EL (cell line): ENCODE measurements around the gene ZDHHC18.
A peak's percentile ranks its signal among the peaks of the same experiment; 100 is the strongest.
"Not testable (repeated sequence)": the region's sequence is repeated elsewhere in the genome, so short reads cannot be mapped to it uniquely, and the experiment has no call there.

ENCODE experiments used
- DNase-seq: peaks from one replicate; pipeline ENCODE4 v3.0.0-alpha.2; 2016

The ZDHHC18 gene

GRCh38 chr1:26837665-26838064, 11.2 kb downstream of the ZDHHC18 start:
- DNase-seq = not testable (repeated sequence)

GRCh38 chr1:26838474-26839338, 12.2 kb downstream of the ZDHHC18 start:
- DNase-seq = no peak

GRCh38 chr1:26839339-26839722, 12.8 kb downstream of the ZDHHC18 start:
- no peak for DNase-seq

GRCh38 chr1:26839779-26840178, 13.3 kb downstream of the ZDHHC18 start:
- no peak for DNase-seq

- no peak for DNase-seq
Measured at GRCh38 chr1:26844424-26845196, 18.1 kb downstream of the ZDHHC18 start.

- DNase-seq = not testable (repeated sequence)
Measured at GRCh38 chr1:26847826-26848225, 21.3 kb downstream of the ZDHHC18 start.

- no peak for DNase-seq
Measured at GRCh38 chr1:26848499-26848898, 22.0 kb downstream of the ZDHHC18 start.

- DNase-seq = peak; percentile 92
Measured at GRCh38 chr1:26848941-26849774, 22.7 kb downstream of the ZDHHC18 start.

- no peak for DNase-seq
Measured at GRCh38 chr1:26851106-26851684, 24.7 kb downstream of the ZDHHC18 start.

GRCh38 chr1:26852701-26853100, 26.2 kb downstream of the ZDHHC18 start:
- no peak for DNase-seq

GRCh38 chr1:26853156-26853555, 26.7 kb downstream of the ZDHHC18 start:
- peak; percentile 86 for DNase-seq

GRCh38 chr1:26853600-26853999, 27.1 kb downstream of the ZDHHC18 start:
- DNase-seq = no peak

GRCh38 chr1:26854906-26855305, 28.4 kb downstream of the ZDHHC18 start:
- DNase-seq = no peak

GRCh38 chr1:26855636-26856035, 29.1 kb downstream of the ZDHHC18 start:
- no peak for DNase-seq

GRCh38 chr1:26856181-26856580, 29.7 kb downstream of the ZDHHC18 start:
- DNase-seq = no peak

- DNase-seq = no peak
Measured at GRCh38 chr1:26856604-26857469, 30.3 kb downstream of the ZDHHC18 start.

GRCh38 chr1:26857473-26858060, 31.1 kb downstream of the ZDHHC18 start:
- DNase-seq = no peak

- peak; percentile 20 for DNase-seq
Measured at GRCh38 chr1:26858160-26858559, 31.7 kb downstream of the ZDHHC18 start.

- no peak for DNase-seq
Measured at GRCh38 chr1:26858891-26859640, 32.6 kb downstream of the ZDHHC18 start.

- peak; percentile 54 for DNase-seq
Measured at GRCh38 chr1:26861286-26861701, 34.8 kb downstream of the ZDHHC18 start.
